ENCODE data around the gene CCR3.

Gene CCR3

DNA sequence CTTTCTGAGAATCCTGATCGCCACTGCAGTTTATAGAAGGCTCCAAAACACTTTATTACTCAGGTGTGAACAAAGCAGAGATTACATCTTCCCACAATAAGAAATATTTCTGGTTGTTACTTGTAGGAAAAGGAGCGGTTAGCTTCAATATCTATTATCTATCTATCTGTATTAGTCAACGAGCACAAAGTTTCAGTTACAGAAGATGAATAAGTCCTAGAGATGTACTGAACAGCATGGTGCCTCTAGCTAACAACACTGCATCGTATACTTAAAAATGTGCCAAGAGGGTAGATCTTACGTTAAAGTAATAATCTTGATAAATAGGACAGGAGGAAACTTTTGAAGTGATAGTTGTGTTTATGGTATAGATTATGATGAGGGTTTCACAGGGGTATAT is 10.9 kb upstream of the CCR3 start:
- no peaks in the 10 kb centered on the region for H3K36me3 ChIP-seq (ENCODE audit: insufficient read depth, low read length)
- peaks cover 4% of the 10 kb centered on the region for H3K4me1 ChIP-seq (ENCODE audit: insufficient read depth, low read length, poor library complexity, severe bottlenecking)
- H3K27me3 ChIP-seq (ENCODE audit: insufficient read depth, low read length, poor library complexity, severe bottlenecking) = no peaks in the 10 kb centered on the region
- H3F3A ChIP-seq (ENCODE audit: low read depth) = no peaks in the 10 kb centered on the region
- no peak overlapping the region for H3K4me3 ChIP-seq (ENCODE audit: low read length, poor library complexity, severe bottlenecking)
- H3K9me3 ChIP-seq (ENCODE audit: insufficient read depth, low read depth, low read length) = 0 out of 2 replicates have a peak, but pooled peaks cover 3% of the 10 kb centered on the region
- H3K79me2 ChIP-seq (ENCODE audit: insufficient read depth, low read length) = no peaks in the 10 kb centered on the region
- no peak overlapping the region for H3K4me2 ChIP-seq (ENCODE audit: low read depth, low read length, poor library complexity, severe bottlenecking)
- H3K9ac ChIP-seq (ENCODE audit: low read depth, low read length, poor library complexity, severe bottlenecking) = no peak overlapping the region
- no peak for TF ChIP-seq CTCF (conservative IDR thresholded peaks at IDR 0.05; ENCODE audit: low read length)
- no peak for TF ChIP-seq EZH2phosphoT487 (IDR thresholded peaks at IDR 0.05; ENCODE audit: borderline replicate concordance)
- no peaks in the 10 kb centered on the region for H3K9me2 ChIP-seq (replicated peaks; ENCODE audit: low read depth, low read length)
- no peaks in the 10 kb centered on the region for H4K20me1 ChIP-seq (ENCODE audit: insufficient read depth, low read length, poor library complexity, severe bottlenecking)
- H2AFZ ChIP-seq (ENCODE audit: low read length) = no peak overlapping the region

GRCh38 chr3:46233194-46233593 is 9.1 kb upstream of the CCR3 start:
- H3K36me3 ChIP-seq (ENCODE audit: insufficient read depth, low read length) = no peaks in the 10 kb centered on the region
- no peaks in the 10 kb centered on the region for H3F3A ChIP-seq (ENCODE audit: low read depth)
- peaks cover 7% of the 10 kb centered on the region for H3K4me1 ChIP-seq (ENCODE audit: insufficient read depth, low read length, poor library complexity, severe bottlenecking)
- no peaks in the 10 kb centered on the region for H3K9me2 ChIP-seq (replicated peaks; ENCODE audit: low read depth, low read length)
- no peak overlapping the region for H3K4me2 ChIP-seq (ENCODE audit: low read depth, low read length, poor library complexity, severe bottlenecking)
- no peaks in the 10 kb centered on the region for H4K20me1 ChIP-seq (ENCODE audit: insufficient read depth, low read length, poor library complexity, severe bottlenecking)
- TF ChIP-seq EZH2phosphoT487 (IDR thresholded peaks at IDR 0.05; ENCODE audit: borderline replicate concordance) = no peak
- TF ChIP-seq CTCF (conservative IDR thresholded peaks at IDR 0.05; ENCODE audit: low read length) = no peak
- no peaks in the 10 kb centered on the region for H3K79me2 ChIP-seq (ENCODE audit: insufficient read depth, low read length)
- no peaks in the 10 kb centered on the region for H3K9me3 ChIP-seq (ENCODE audit: insufficient read depth, low read depth, low read length)
- H3K27me3 ChIP-seq (ENCODE audit: insufficient read depth, low read length, poor library complexity, severe bottlenecking) = no peaks in the 10 kb centered on the region
- no peak overlapping the region for H3K4me3 ChIP-seq (ENCODE audit: low read length, poor library complexity, severe bottlenecking)
- no peak overlapping the region for H3K9ac ChIP-seq (ENCODE audit: low read depth, low read length, poor library complexity, severe bottlenecking)
- H2AFZ ChIP-seq (ENCODE audit: low read length) = no peak overlapping the region

DNA sequence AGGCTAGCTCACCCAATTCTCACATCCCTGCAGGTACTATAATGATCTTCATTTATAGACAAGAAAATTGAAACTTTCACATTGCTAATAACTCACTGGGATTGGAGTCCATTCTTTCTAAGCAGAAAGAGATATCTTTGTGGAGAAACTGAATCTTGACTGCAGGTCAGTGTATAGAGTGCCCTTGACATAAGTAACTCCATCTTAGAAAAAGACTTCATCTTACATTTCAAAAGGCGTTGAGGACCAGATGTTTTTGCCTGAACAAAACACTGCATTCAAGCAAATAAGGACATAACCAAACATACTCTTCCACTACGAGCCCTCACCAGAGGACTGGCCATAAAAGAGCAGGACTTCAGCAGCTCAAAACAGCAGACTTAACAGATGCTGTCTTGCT is 6.8 kb upstream of the CCR3 start:
- Histone ChIP-seq H2AFZ (ENCODE audit: low read length) (no peak overlapping the region), H3K36me3 (ENCODE audit: insufficient read depth, low read length) (no peaks in the 10 kb centered on the region)

More for the DNA sequence above, 6.8 kb upstream of the CCR3 start:
- no peaks in the 10 kb centered on the region for H3K27me3 ChIP-seq (ENCODE audit: insufficient read depth, low read length, poor library complexity, severe bottlenecking)
- H3K9me2 ChIP-seq (replicated peaks; ENCODE audit: low read depth, low read length) = no peaks in the 10 kb centered on the region
- peaks cover 7% of the 10 kb centered on the region for H3K4me1 ChIP-seq (ENCODE audit: insufficient read depth, low read length, poor library complexity, severe bottlenecking)
- H3K4me3 ChIP-seq (ENCODE audit: low read length, poor library complexity, severe bottlenecking) = no peak overlapping the region
- TF ChIP-seq EZH2phosphoT487 (IDR thresholded peaks at IDR 0.05; ENCODE audit: borderline replicate concordance) (no peak), CTCF (conservative IDR thresholded peaks at IDR 0.05; ENCODE audit: low read length) (no peak)
- no peaks in the 10 kb centered on the region for H4K20me1 ChIP-seq (ENCODE audit: insufficient read depth, low read length, poor library complexity, severe bottlenecking)
- H3K9ac ChIP-seq (ENCODE audit: low read depth, low read length, poor library complexity, severe bottlenecking) = no peak overlapping the region
- no peaks in the 10 kb centered on the region for H3K79me2 ChIP-seq (ENCODE audit: insufficient read depth, low read length)
- H3K4me2 ChIP-seq (ENCODE audit: low read depth, low read length, poor library complexity, severe bottlenecking) = no peak overlapping the region
- no peaks in the 10 kb centered on the region for H3F3A ChIP-seq (ENCODE audit: low read depth)
- H3K9me3 ChIP-seq (ENCODE audit: insufficient read depth, low read depth, low read length) = no peaks in the 10 kb centered on the region
